Lower leg skin (tissue), 3 donors: ENCODE results near the gene RMI2.

Source experiments
- CTCF ChIP-seq, 3 donors: fragments of 450-650 bp; IDR thresholded peaks; one replicate each; pipeline ENCODE4 v1.5.1; 2016; ENCODE audit warnings: antibody characterized with exemption in 3 of 3, mild to moderate bottlenecking in 3 of 3, moderate library complexity in 2 of 3
- POLR2A ChIP-seq, 2 donors: fragments of 450-650 bp; IDR thresholded peaks; one replicate each; pipeline ENCODE4 v1.6.1; 2016 to 2017; ENCODE audit warnings: antibody characterized with exemption in 2 of 2, mild to moderate bottlenecking in 1 of 2, moderate library complexity in 1 of 2

GRCh38 chr16:11395949-11396240 is 50.6 kb downstream of the RMI2 start:
- no peak for TF ChIP-seq CTCF (IDR thresholded peaks at IDR 0.05)
- no peak for TF ChIP-seq POLR2A (IDR thresholded peaks at IDR 0.05)
